ENCODE data around the gene TMEM108. TPM values are rescaled to one million over a fixed set of nuclear protein-coding genes. Genes with fewer than 3 reads are reported as not detected.

TMEM108 gene
- total RNA-seq, 2 donors from 2014 or later: 1.6 TPM; not detected in 1

- 46 to 53% methylated on average over 4 of the region's 4 CpGs for WGBS, 2 donors
Measured at GRCh38 chr3:133283958-133284807, 246.0 kb downstream of the TMEM108 start.

GRCh38 chr3:133289322-133289721, 251.1 kb downstream of the TMEM108 start:
- ATAC-seq: no peak
- no peaks in the 10 kb centered on the region for H3K9me3 ChIP-seq
- H3K27me3 ChIP-seq: no peaks in the 10 kb centered on the region
- no peaks in the 10 kb centered on the region for H3K36me3 ChIP-seq (replicated peaks in 1 of 2; ENCODE audit: insufficient read depth in 1 of 2, low read depth in 2 of 2)
- WGBS, 2 donors: 79 to 89% methylated on average over 3 of the region's 3 CpGs
- TF ChIP-seq POLR2A (IDR thresholded peaks at IDR 0.05) (no peak), CTCF (IDR thresholded peaks at IDR 0.05) (no peak)
- no peaks in the 10 kb centered on the region for H3K4me1 ChIP-seq
- H3K27ac ChIP-seq: no peak overlapping the region
- DNase-seq: no peak
- H3K4me3 ChIP-seq: no peak overlapping the region
- intact Hi-C loops (cut with DNase I): no loop called here

More at GRCh38 chr3:133283958-133284807, 246.0 kb downstream of the TMEM108 start:
- ATAC-seq (no peak), DNase-seq (no peak)
- no peak for TF ChIP-seq CTCF (IDR thresholded peaks at IDR 0.05)
- no peak for TF ChIP-seq POLR2A (IDR thresholded peaks at IDR 0.05)
- H3K36me3 ChIP-seq (replicated peaks in 1 of 2; ENCODE audit: insufficient read depth in 1 of 2, low read depth in 2 of 2): no peaks in the 10 kb centered on the region
- H3K4me1 ChIP-seq: no peaks in the 10 kb centered on the region
- H3K9me3 ChIP-seq: no peaks in the 10 kb centered on the region
- H3K4me3 ChIP-seq: no peak overlapping the region
- no peaks in the 10 kb centered on the region for H3K27me3 ChIP-seq
- H3K27ac ChIP-seq: no peak overlapping the region
- intact Hi-C loops (cut with DNase I): no loop called here

- 51 to 56% methylated on average over 3 of the region's 3 CpGs for WGBS, 2 donors
- Histone ChIP-seq H3K27me3 (no peaks in the 10 kb centered on the region), H3K27ac (no peak overlapping the region), H3K9me3 (no peaks in the 10 kb centered on the region), H3K4me1 (no peaks in the 10 kb centered on the region), H3K36me3 (replicated peaks in 1 of 2; ENCODE audit: insufficient read depth in 1 of 2, low read depth in 2 of 2) (no peaks in the 10 kb centered on the region), H3K4me3 (no peak overlapping the region)
- TF ChIP-seq CTCF (IDR thresholded peaks at IDR 0.05) (no peak), POLR2A (IDR thresholded peaks at IDR 0.05) (no peak)
- intact Hi-C loops (cut with DNase I): no loop called here
- DNase-seq: no peak
- ATAC-seq: no peak
Measured at GRCh38 chr3:133292296-133292695, 254.1 kb downstream of the TMEM108 start.

- Histone ChIP-seq H3K36me3 (replicated peaks in 1 of 2; ENCODE audit: insufficient read depth in 1 of 2, low read depth in 2 of 2) (no peaks in the 10 kb centered on the region), H3K27ac (no peak overlapping the region), H3K4me3 (no peak overlapping the region), H3K9me3 (no peaks in the 10 kb centered on the region), H3K4me1 (no peaks in the 10 kb centered on the region), H3K27me3 (no peaks in the 10 kb centered on the region)
- no peak for ATAC-seq
- intact Hi-C loops (cut with DNase I): no loop called here
- 42 to 63% methylated on average over 4 of the region's 4 CpGs for WGBS, 2 donors
- DNase-seq: no peak
- no peak for TF ChIP-seq CTCF (IDR thresholded peaks at IDR 0.05)
- no peak for TF ChIP-seq POLR2A (IDR thresholded peaks at IDR 0.05)
Measured at GRCh38 chr3:133293397-133294110, 255.4 kb downstream of the TMEM108 start.

Data from body of pancreas (tissue), 4 donors.